Renal cortical epithelial cell (primary cell): ENCODE measurements around the gene ALMS1. TPM values are rescaled to one million over a fixed set of nuclear protein-coding genes. Genes with fewer than 3 reads are reported as not detected.
"Not testable (repeated sequence)": the region's sequence is repeated elsewhere in the genome, so short reads cannot be mapped to it uniquely, and the experiment has no call there.

Source experiments
- DNase-seq: peaks from one replicate; pipeline ENCODE4 v3.0.0-alpha.2; 2011; ENCODE audit warnings: low read depth
- total RNA-seq: library from RNA; depleted of rRNA; stranded (reverse); fragments of >200 nt; gene quantifications from 2 replicates; pipeline ENCODE4 v1.2.3, GENCODE V29; 2014

Gene ALMS1, protein sequence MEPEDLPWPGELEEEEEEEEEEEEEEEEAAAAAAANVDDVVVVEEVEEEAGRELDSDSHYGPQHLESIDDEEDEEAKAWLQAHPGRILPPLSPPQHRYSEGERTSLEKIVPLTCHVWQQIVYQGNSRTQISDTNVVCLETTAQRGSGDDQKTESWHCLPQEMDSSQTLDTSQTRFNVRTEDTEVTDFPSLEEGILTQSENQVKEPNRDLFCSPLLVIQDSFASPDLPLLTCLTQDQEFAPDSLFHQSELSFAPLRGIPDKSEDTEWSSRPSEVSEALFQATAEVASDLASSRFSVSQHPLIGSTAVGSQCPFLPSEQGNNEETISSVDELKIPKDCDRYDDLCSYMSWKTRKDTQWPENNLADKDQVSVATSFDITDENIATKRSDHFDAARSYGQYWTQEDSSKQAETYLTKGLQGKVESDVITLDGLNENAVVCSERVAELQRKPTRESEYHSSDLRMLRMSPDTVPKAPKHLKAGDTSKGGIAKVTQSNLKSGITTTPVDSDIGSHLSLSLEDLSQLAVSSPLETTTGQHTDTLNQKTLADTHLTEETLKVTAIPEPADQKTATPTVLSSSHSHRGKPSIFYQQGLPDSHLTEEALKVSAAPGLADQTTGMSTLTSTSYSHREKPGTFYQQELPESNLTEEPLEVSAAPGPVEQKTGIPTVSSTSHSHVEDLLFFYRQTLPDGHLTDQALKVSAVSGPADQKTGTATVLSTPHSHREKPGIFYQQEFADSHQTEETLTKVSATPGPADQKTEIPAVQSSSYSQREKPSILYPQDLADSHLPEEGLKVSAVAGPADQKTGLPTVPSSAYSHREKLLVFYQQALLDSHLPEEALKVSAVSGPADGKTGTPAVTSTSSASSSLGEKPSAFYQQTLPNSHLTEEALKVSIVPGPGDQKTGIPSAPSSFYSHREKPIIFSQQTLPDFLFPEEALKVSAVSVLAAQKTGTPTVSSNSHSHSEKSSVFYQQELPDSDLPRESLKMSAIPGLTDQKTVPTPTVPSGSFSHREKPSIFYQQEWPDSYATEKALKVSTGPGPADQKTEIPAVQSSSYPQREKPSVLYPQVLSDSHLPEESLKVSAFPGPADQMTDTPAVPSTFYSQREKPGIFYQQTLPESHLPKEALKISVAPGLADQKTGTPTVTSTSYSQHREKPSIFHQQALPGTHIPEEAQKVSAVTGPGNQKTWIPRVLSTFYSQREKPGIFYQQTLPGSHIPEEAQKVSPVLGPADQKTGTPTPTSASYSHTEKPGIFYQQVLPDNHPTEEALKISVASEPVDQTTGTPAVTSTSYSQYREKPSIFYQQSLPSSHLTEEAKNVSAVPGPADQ (N-terminal part only)
- total RNA-seq, result 11.1 and 31.0 TPM in 2 replicates

DNA sequence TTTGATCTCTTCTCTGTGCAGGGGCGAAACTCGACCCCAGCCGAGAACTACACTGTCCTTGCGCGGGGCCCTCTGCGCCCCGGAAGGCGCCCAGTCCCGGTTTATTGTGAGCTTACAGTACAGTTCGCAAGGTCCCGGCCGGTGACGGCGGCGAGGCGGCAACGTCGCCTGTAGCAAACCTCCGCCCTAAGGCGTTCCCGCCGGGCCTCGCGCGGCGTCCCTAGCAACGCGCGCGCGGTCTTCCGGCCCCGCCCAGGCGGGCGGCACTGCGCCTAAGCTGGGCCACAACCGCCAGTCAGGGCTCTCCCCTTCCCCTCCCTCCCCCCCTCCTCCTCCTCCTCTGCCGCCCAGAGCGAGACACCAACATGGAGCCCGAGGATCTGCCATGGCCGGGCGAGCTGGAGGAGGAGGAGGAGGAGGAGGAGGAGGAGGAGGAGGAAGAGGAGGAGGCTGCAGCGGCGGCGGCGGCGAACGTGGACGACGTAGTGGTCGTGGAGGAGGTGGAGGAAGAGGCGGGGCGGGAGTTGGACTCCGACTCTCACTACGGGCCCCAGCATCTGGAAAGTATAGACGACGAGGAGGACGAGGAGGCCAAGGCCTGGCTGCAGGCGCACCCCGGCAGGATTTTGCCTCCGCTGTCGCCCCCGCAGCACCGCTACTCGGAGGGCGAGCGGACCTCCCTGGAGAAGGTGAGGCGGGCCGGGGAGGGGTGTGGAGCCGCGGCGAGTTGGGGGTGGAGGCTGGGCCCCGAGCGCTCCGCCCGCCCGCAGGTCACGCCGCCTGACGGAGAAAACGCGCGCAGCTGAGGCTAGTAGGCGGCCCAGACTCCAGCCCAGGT lies at the start of gene ALMS1:
ALMS1 (plus strand) TSS at position 333 of the 838 bp plus-strand sequence; CDS start at position 366, 33 bp downstream.
- DNase-seq, result peak; percentile 70

DNA sequence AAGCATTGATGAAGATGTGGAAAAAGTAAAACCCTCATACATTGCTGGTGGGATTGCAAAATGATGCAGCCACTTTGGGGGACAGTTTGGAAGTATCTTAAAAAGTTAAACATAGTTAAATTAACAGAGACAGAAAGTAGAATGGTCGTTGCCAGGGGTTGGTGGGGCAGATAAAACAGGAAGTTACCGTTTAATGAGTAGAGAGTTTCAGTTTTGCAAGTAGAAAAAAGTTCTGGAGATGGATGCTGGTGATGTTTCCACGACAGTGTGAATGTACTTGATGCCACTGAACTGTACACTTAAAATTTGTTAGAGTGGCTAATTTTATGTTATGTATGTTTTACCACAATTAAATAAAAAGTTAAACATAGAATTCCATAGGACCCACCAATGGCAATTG lies 47.8 kb upstream of the ALMS1 start:
- no peak for DNase-seq

DNA sequence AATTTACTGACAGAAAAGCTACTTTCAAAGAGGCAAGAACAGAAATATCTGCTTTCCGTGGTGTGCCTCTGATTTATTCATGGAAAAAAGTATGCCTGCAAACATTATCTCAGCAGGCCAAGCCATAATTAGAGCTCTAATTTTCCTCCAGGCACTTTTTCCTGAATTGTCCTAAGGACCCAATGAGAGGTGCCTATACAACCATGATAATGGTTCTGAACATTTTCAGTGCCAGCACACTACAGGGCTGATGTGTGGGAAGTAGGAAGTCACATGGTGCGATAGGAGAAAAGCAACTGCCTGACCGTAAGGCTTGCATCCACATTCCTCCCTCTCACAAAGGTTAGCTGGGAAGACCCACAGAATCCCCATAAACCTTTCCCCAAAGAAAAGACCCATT lies 46.4 kb upstream of the ALMS1 start:
- DNase-seq, result no peak

DNA sequence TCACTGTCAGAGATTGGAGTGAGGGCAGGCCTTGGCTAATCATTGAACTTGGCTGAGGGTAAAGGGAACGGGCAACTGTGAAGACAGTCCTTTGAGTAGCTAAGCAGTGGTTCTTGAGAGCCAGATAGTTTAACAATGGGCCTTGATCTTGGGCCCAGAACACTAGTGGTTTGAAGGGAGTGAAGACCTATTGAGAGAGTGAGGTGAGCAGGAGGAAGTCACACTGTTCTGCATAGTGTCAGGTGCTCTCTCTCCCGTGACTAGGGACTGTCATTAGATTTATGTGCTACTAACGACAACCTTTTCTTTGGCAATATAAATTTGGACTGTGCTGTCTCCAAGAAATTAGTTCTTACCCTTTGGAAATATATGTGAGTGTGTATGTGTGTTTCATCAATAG lies 44.6 kb upstream of the ALMS1 start:
- DNase-seq, result no peak

DNA sequence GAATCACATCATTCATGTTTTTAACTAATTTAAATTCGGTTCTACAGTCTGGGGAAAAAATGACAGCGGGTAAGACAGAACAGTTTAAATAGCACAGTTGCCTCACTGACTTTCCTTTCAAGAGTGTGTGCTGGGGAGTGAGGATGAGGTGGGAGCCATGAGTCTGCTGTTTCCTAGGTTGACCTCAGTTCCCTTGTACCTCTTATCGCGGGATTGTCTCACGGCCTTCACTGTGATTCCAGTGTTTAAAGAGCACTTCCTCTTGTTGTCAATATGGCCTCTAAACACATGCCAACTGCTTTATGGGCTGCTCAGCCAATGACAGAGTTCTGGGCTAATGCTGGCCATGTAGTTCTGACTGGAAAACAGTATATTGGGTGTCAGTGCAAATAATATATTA lies 41.6 kb upstream of the ALMS1 start:
- no peak for DNase-seq

DNA sequence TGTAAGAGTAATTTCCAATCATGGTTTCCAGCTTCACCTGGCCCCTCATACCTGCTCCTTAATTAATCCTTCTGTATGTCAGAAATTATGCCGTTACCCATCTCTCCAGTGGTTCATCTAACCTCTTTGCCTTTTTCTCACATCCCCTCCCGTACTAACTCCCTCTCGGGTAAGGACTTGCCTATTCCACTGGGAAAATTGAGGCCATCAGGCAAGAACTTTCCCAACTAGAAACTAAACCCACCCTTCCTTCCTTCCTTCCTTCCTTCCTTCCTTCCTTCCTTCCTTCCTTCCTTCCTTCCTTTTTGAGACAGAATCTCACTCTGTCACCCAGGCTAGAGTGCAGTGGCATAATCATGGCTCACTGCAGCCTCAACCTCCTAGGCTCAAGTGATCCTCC lies 40.9 kb upstream of the ALMS1 start:
- DNase-seq, result not testable (repeated sequence)

DNA sequence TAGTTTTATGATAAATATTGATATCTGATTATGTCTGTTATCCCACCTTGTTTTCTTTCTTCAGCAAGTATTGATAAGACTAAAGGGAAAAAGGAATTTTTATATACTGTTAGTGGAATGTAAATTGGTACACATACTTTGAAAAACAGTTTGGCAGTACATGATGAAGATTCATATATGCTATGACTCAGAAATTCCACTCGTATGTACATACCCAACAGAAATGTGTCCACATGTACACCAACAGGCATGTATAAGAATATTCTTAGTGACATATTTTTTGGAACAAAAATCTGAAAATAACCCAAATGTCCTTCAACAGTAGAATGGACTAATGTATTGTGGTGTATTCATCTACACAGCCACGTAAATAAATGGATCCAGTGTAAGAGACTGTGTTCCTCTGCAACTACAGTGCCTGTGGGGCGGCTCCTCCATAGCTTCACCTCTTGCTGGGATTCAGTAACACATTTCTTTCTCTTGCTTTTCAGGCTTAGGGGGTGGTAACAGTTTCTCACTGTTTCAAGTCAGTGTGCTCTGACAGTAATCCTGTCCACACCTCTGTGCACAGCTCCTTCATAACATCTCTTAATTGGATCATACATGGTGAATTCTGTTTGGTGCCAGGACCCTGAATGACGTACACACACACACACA lies 35.5 kb upstream of the ALMS1 start:
- no peak for DNase-seq

DNA sequence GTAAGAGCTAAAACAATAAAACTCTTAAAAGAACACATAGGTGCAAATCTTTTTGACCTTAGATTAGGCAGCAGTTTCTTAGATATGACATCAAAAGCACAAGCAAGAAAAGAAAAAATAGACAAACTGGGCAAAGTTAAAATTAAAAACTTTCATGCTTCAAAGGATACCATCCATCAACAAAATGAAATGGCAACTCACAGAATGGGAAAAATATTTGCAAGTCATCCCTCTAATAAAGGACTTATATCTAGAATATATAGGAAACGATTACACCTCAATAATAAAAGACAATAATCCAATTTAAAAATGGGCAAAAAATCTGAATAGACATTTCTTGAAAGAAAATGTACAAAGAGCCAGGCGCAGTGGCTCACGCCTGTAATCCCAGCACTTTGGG lies 29.5 kb upstream of the ALMS1 start:
- DNase-seq, result no peak

DNA sequence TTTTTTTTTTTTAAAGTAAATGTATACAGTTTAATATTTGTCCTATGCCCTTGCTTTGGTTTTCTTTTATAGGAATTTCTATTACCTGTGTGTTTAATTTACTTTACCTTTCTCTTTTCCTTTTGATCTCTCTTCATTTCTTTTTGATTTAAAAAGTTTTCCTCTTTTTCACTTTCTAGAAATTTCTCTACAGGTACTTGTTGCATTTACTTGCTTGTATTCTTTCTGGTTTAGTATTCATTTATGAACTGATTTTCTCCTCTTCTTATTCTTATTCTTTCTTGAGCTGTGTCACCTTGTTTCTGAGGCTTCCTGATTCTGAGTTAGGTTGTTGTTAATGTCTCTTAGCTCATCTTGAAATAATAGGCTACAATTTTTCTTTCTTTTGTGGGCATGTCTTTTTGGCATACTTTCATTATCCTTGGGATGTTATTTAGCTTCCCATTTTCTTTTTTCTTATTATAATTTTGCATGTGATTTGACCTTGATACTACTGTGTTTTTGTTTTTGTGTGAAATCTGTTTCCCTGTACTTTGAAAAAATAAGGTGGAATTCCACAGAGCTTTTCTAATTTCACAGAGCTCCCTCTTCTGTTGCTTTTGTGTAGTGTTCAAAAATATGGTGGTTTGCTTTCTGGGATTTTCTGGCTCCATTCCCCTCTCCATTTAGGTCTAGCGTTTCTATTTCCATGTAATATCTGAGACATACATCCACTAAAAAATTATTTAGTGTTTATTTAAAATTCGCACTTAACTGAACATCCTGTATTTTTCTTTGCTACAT lies 25.5 kb upstream of the ALMS1 start:
- peak; percentile 3 for DNase-seq

DNA sequence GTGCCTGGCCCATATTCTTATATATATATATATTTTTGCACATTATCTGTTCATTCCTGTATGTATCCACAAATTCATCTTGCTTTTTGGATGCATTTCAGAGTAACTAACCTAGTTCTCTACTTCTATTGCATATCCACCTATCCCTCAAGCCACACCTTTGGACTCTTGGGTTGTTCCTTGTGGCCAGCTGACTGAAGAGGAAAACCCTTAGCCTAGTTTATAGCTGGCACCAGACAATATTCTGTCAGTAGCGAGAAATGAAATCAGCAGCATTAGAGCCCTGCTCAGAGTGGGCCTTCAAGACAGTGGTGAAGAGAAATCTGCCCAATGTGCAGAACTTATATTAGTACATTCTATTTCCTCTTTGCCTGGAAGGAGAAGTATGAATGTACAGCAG lies 19.6 kb upstream of the ALMS1 start:
- DNase-seq, result no peak

DNA sequence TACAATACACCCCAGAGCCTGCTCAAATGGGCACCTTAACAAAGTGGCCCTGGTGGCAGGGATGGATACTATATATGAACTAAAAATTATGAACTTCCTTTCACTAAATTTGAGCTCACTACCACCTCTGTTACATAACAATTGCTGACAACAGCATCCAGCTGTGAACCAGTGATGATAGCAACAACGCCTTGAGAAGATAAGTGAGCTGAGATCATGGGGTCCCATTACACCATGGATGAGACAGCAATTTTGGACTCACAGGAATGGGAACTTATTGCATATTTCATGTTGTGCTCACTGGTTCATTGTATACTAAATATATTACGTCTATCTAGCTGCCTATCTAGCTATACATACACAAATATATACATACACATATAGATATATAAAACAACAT lies 16.9 kb upstream of the ALMS1 start:
- no peak for DNase-seq

DNA sequence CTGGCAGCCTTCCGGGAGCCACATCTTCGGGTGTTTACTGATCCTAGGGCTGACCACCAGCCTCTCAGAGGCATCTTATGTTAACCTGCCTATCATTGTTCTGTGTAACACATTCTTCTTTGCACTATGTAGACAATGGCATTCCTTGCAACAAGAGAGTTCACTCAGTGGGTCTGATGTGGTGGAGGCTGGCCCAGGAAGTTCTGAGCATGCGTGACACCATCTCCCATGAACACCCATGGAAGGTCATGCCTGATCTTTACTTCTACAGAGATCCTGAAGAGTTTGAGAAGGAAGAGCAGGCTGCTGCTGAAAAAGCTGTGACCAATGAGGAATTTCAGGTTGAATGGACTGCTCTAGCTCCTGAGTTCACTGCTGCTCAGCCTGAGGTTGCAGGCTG lies 15.3 kb upstream of the ALMS1 start:
- DNase-seq, result no peak

DNA sequence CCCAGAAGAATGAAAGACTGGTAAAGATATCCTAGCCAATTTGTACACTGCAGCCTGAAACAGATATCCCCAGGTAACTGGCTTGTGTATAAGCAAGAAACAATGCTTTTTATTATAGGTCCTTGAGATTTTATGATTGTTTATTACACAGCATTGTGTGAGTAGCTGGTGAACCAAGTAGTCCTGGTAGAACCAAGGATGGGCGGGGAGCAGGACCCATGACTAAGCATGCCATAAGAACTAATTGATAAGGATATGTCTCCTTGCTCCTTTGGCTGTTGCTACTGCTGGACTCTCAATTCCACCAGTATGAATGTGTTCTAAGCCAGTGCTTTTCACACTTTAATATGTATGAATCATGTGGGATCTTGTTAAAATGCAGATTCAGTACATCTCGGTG lies 12.3 kb upstream of the ALMS1 start:
- no peak for DNase-seq

DNA sequence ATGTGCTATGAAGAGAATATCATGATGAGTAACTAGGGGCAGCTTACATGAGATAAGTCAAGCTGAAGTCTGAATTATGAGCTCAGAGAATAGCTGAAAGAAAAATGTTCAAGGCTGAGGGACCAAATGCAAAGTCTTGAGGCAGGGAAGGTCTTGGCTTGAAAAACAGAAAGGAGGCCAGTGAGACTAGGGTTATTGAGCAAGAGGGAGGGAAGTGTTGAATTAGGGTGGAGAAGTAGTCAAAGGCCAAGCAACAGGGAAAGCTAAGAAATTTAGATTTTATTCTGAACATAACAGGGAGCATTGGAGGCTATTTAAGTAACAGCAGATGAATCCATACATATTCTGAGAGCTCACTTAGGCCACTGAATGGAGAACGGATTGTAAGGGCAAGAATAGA lies 11.4 kb upstream of the ALMS1 start:
- DNase-seq, result no peak

DNA sequence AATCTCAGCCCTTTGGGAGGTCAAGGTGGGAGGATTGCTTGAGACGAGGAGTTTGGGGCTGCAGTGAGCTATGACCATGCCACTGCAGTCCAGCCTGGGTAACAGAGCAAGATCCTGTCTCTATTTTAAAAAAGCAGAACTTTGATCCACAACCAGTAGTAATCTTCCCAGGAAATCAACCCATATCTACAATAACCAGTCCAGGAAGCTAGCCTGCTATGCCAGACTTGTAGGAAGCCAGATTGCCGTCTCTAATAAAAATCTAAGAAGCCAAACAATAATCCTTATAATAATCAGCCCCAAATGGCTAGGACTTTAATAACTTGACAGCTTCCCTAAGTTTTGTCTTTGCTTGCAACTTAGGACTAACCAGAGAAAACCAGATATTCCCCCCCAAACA lies 9.0 kb upstream of the ALMS1 start:
- DNase-seq, result no peak

DNA sequence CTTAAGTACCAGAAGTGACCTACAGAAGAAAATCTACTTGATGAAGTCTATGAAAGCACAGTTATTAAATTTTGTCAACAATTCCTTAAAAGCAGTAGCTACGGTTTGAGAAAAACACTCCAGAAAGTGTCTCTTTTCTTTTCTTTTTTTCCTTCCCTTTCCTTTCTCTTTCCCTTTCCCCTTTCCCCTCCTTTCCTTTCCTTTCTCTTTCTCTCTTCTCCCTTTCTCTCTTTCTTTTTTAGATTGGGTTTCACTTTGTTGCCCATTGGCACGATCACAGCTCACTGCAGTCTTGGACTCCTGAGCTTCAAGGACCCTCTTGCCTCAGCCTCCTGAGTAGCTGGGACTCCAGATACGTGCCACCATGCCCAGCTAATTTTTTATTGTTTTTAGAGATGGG lies 2.6 kb upstream of the ALMS1 start:
- DNase-seq, result no peak

DNA sequence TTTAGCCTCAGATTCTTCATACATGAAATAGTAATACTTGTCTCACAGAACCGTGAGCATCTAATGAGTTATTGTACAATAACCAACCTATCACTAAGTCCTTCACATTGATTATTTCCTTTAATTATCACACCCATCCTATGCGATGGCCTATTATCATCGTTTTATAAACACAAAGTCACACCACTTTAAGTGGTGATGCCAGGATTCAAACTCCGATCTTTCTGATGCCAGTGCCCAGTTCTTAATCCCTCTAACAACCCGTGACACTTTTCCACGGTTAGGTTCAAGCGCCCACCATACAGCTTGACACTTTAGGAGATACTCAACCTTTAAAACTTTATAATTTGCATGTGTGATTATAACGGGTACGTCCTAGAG lies 523 bp upstream of the ALMS1 start:
- DNase-seq, result no peak

DNA sequence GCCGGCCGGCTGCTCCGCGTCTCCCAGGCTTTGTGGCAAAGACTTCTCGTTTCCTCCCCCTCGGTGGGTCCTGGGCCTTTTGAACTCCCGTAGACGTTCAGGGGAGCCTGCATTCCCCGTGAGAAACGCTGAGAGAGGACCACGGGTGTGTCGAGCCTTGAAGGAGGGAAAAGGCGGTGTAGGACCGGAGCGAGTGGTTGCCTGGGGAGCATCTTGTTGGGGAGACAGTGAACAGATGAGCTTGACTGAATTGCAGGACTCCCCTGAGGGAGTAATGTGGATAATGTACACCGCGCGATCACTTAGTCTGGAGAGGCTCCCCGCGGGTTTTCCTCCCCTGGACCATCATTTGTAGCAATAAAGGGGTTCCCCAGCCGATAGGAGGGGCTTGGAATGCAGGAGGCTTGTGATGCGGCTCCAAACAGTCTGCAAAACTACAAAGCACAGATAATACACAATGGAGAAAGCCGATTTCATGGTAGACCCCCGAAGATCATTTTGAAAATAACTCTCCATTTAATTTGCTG lies 769 bp downstream of the ALMS1 start:
- DNase-seq, result no peak

DNA sequence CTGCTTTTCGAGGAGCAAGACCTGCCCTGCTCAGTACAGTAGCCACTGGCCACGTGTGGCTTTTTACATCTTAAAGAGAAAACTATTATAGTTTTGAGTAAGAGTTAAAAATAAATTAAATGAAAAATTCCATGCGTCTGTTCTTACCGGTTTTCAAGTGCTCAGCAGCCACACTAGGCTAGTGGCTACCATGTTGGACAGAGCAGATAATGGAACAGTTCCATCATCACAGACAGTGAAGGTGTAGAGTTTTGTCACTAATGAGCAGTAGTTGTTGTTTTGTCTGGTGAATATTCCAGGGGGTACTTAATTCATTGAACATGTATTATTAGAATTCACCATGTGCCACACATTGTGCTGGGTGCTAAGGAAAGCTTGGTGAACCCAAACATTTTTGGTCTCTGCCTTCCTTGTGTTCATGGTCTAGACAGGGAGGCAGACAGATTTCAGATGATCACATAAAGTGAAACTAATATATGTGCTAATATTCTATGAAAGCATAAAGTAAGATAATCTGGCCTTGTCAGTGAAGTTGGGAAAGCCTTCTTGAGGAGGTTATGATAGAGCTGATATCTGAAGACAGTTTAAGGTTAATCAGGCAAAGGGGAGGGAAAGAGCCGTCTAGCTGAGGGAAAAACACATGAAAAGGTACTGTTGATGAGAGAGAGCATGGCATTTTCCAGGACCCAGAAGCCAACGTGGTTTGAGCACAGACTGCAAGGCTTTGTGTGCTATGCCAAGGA lies 1.4 kb downstream of the ALMS1 start:
- DNase-seq, result no peak
